Natural killer cell (primary cell): ENCODE measurements around the gene NFILZ. TPM values are rescaled to one million over a fixed set of nuclear protein-coding genes. Genes with fewer than 3 reads are reported as not detected.

ENCODE experiments used
- ATAC-seq, 3 donors: fragments of 150-1000 bp in 2 of 3; fragments of 200-7000 bp in 1 of 3; cut with Tn5 transposase; 1 replicate in 1 of 3; 2 replicates in 2 of 3; pipeline ENCODE4 v1.10.0; 2021; ENCODE audit warnings: mild to moderate bottlenecking in 2 of 3, moderate library complexity in 2 of 3
- DNase-seq, 2 donors: peaks; one replicate each; pipeline versions ENCODE4 v3.0.0 to v3.0.0-alpha.2; 2013 to 2021; ENCODE audit warnings: mixed read lengths in 1 of 2
- H3K27ac ChIP-seq: one replicate; pipeline ENCODE4 v1.5.1; 2013; ENCODE audit warnings: mild to moderate bottlenecking, low read length
- H3K27me3 ChIP-seq: one replicate; pipeline ENCODE4 v1.6.1; 2013; ENCODE audit warnings: low read length; ENCODE audit not compliant: control insufficient read depth, insufficient read depth
- H3K36me3 ChIP-seq: one replicate; pipeline ENCODE4 v1.6.1; 2013; ENCODE audit warnings: low read length; ENCODE audit not compliant: control insufficient read depth, insufficient read depth
- H3K4me1 ChIP-seq: one replicate; pipeline ENCODE4 v1.6.1; 2013; ENCODE audit warnings: low read length; ENCODE audit not compliant: control insufficient read depth, insufficient read depth
- H3K4me3 ChIP-seq: one replicate; pipeline ENCODE4 v1.5.1; 2013; ENCODE audit warnings: low read length
- H3K9me3 ChIP-seq: one replicate; pipeline ENCODE4 v1.6.1; 2013; ENCODE audit warnings: low read length; ENCODE audit not compliant: control insufficient read depth, insufficient read depth
- H3K27ac Mint-ChIP-seq, 2 donors: one replicate each; pipeline ENCODE4 v1.8.0; 2022; ENCODE audit warnings: mild to moderate bottlenecking in 2 of 2, mixed read lengths in 2 of 2, moderate library complexity in 1 of 2
- H3K27me3 Mint-ChIP-seq, 2 donors: one replicate each; pipeline ENCODE4 v1.8.0; 2022; ENCODE audit warnings: low read depth in 2 of 2, mixed read lengths in 2 of 2
- H3K36me3 Mint-ChIP-seq: one replicate; pipeline ENCODE4 v1.8.0; 2022; ENCODE audit warnings: mixed read lengths
- H3K4me1 Mint-ChIP-seq, 2 donors: one replicate each; pipeline ENCODE4 v1.8.0; 2022; ENCODE audit warnings: mixed read lengths in 2 of 2
- H3K4me3 Mint-ChIP-seq: one replicate; pipeline ENCODE4 v1.8.0; 2022; ENCODE audit warnings: mild to moderate bottlenecking, moderate library complexity, mixed read lengths
- H3K9me3 Mint-ChIP-seq, 2 donors: one replicate each; pipeline ENCODE4 v1.8.0; 2022; ENCODE audit warnings: mixed read lengths in 2 of 2
- CTCF ChIP-seq: fragments of 200-600 bp; IDR thresholded peaks from one replicate; pipeline ENCODE4 v1.8.0; 2022; ENCODE audit warnings: antibody characterized with exemption
- WGBS: methylation state at CpG from one replicate; pipeline ENCODE4 v1.1.7; 2013; ENCODE audit warnings: missing lambda C conversion rate; ENCODE audit not compliant: insufficient coverage; 5-methylcytosine and 5-hydroxymethylcytosine counted together
- intact Hi-C: fragments of 100-400 bp; cut with micrococcal nuclease; formaldehyde crosslinking; loops from one replicate; pipeline ENCODE4 v1.14.2; 2022
- total RNA-seq, 4 donors: library from RNA; stranded (reverse); fragments of 120-200 nt in 1 of 4; gene quantifications; one replicate each; pipeline versions ENCODE4 v1.2.3 to v1.2.4, GENCODE V29; 2013 to 2022

Gene NFILZ
- total RNA-seq, 3 donors from 2014 or later (not counting 1 experiment from before 2014, with no cell fraction given): not detected

DNA sequence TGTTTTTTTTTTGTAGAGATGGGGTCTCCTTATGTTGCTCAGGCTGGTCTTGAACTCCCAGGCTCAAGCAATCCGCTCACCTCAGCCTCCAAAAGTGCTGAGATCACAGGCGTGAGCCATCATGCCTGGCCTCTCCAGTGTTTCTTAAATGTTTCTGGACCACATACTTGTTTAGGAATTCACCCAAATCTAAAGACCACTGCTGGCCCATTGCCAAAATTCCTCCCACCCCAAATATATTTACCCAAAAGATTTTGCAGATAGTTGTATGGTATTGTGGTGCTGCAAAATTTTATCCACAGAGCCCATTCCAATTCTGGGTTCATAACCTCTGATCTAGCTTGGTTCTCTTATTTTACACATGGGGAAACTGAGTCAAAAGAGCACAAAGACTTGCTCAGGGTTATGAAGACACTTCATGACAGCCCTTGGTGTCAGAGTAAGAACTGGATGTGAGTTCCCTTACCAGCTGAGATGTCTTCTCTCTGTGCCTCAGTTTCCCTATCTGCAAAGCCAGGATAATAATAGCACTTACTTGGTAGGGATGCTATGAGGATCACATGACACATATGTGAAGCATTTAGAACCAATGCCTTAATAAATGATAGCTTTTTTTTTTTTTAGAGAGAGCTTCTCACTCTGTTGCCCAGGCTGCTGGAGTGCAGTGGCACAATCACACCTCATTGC is 10.9 kb downstream of the NFILZ start:
- no peak for TF ChIP-seq CTCF
- no peaks in the 10 kb centered on the region for H3K9me3 ChIP-seq
- H3K36me3 Mint-ChIP-seq: no peaks in the 10 kb centered on the region
- intact Hi-C loops: no loop called here
- no peak overlapping the region for H3K4me3 ChIP-seq
- no peak overlapping the region for H3K27ac ChIP-seq
- no peaks in the 10 kb centered on the region for H3K27me3 ChIP-seq
- no peak overlapping the region for H3K4me3 Mint-ChIP-seq
- peaks cover 15 to 19% of the 10 kb centered on the region in 2 donors for H3K4me1 Mint-ChIP-seq
- no peaks in the 10 kb centered on the region for H3K36me3 ChIP-seq
- no peak overlapping the region for H3K27ac Mint-ChIP-seq
- no peak for ATAC-seq
- WGBS: 95% methylated on average over 2 of the region's 2 CpGs
- DNase-seq: no peak
- H3K27me3 Mint-ChIP-seq: peaks cover 5 to 15% of the 10 kb centered on the region in 2 donors
- no peaks in the 10 kb centered on the region for H3K9me3 Mint-ChIP-seq
- peaks cover 9% of the 10 kb centered on the region for H3K4me1 ChIP-seq

- Mint-ChIP-seq H3K4me1 (peaks cover 15 to 24% of the 10 kb centered on the region in 2 donors), H3K4me3 (no peak overlapping the region), H3K36me3 (no peaks in the 10 kb centered on the region), H3K27ac (no peak overlapping the region), H3K27me3 (peaks cover 5 to 19% of the 10 kb centered on the region in 2 donors), H3K9me3 (no peaks in the 10 kb centered on the region)
- intact Hi-C loops: loop anchor here (1.0 to 2.0 kb wide), 3 partner anchors 27 to 289 kb away; no protein-coding TSS in a partner anchor
- 50% methylated on average over 4 of the region's 4 CpGs for WGBS
- ATAC-seq: peak; percentile 78 to 93 (median 89)
- peak in 1 of 2 donors; percentile 75 for DNase-seq
- peaks cover 9% of the 10 kb centered on the region for H3K4me1 ChIP-seq
- TF ChIP-seq CTCF: peak; percentile 79
- H3K27ac ChIP-seq: no peak overlapping the region
- H3K27me3 ChIP-seq: no peaks in the 10 kb centered on the region
- no peak overlapping the region for H3K4me3 ChIP-seq
- no peaks in the 10 kb centered on the region for H3K36me3 ChIP-seq
- no peaks in the 10 kb centered on the region for H3K9me3 ChIP-seq
Measured at GRCh38 chr19:8641908-8642547, 11.6 kb downstream of the NFILZ start.

DNA sequence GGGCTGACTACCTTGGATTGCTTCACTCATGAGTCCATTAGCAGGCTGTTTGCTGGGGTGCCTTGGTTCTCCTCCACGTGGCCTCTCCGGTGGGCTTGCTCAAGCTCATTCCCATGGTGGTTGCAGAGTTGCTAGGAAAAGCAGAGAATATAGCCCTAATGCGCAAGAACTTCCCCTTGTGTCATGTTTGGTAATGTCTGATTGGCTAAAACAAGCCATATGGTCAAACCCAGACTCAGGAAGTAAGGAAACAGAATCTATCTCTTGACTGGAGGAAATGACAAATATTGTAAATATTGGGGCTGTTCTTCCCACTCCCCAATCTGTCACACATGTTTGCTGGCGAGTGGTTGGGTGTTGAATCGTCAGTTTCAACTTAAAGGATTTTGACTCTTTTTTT is 12.1 kb downstream of the NFILZ start:
- intact Hi-C loops: loop anchor here (1.0 to 2.0 kb wide), 3 partner anchors 27 to 290 kb away; no protein-coding TSS in a partner anchor
- no peak overlapping the region for H3K4me3 ChIP-seq
- Mint-ChIP-seq H3K36me3 (no peaks in the 10 kb centered on the region), H3K4me3 (no peak overlapping the region), H3K27ac (no peak overlapping the region), H3K27me3 (peaks cover 5 to 19% of the 10 kb centered on the region in 2 donors), H3K4me1 (peaks cover 15 to 24% of the 10 kb centered on the region in 2 donors), H3K9me3 (no peaks in the 10 kb centered on the region)
- no peak for TF ChIP-seq CTCF
- DNase-seq: no peak
- H3K27ac ChIP-seq: no peak overlapping the region
- no peak for ATAC-seq
- H3K27me3 ChIP-seq: no peaks in the 10 kb centered on the region
- no peaks in the 10 kb centered on the region for H3K36me3 ChIP-seq
- WGBS: 88% methylated on average over 3 of the region's 5 CpGs
- peaks cover 9% of the 10 kb centered on the region for H3K4me1 ChIP-seq
- H3K9me3 ChIP-seq: no peaks in the 10 kb centered on the region
